ENCODE data around the gene SPIRE1. TPM values are rescaled to one million over a fixed set of nuclear protein-coding genes. Genes with fewer than 3 reads are reported as not detected.
"Not testable (repeated sequence)": the region's sequence is repeated elsewhere in the genome, so short reads cannot be mapped to it uniquely, and the experiment has no call there.

Gene SPIRE1
- total RNA-seq, 1 donor from 2014 or later: 20.7 TPM

- no peak for DNase-seq (ENCODE audit: low read depth)
- no peak overlapping the region for H3K4me3 ChIP-seq (ENCODE audit: low read depth, low read length)
- TF ChIP-seq CTCF (conservative IDR thresholded peaks at IDR 0.05; ENCODE audit: low read depth, low read length): no peak
These were observed 83.3 kb downstream of the SPIRE1 start for GRCh38 chr18:12574494-12575185.

- H3K4me3 ChIP-seq (ENCODE audit: low read depth, low read length): no peak overlapping the region
- TF ChIP-seq CTCF (conservative IDR thresholded peaks at IDR 0.05; ENCODE audit: low read depth, low read length): no peak
- DNase-seq (ENCODE audit: low read depth): no peak
These were observed 86.3 kb downstream of the SPIRE1 start for GRCh38 chr18:12571630-12572029.

GRCh38 chr18:12569791-12570190 is 88.1 kb downstream of the SPIRE1 start:
- no peak overlapping the region for H3K4me3 ChIP-seq (ENCODE audit: low read depth, low read length)
- TF ChIP-seq CTCF (conservative IDR thresholded peaks at IDR 0.05; ENCODE audit: low read depth, low read length): no peak
- DNase-seq (ENCODE audit: low read depth): no peak

- no peak overlapping the region for H3K4me3 ChIP-seq (ENCODE audit: low read depth, low read length)
- no peak for DNase-seq (ENCODE audit: low read depth)
- TF ChIP-seq CTCF (conservative IDR thresholded peaks at IDR 0.05; ENCODE audit: low read depth, low read length): no peak
These were observed 90.1 kb downstream of the SPIRE1 start for GRCh38 chr18:12567849-12568248.

GRCh38 chr18:12564861-12565260 is 93.0 kb downstream of the SPIRE1 start:
- TF ChIP-seq CTCF (conservative IDR thresholded peaks at IDR 0.05; ENCODE audit: low read depth, low read length): no peak
- H3K4me3 ChIP-seq (ENCODE audit: low read depth, low read length): no peak overlapping the region
- DNase-seq (ENCODE audit: low read depth): no peak

- no peak for TF ChIP-seq CTCF (conservative IDR thresholded peaks at IDR 0.05; ENCODE audit: low read depth, low read length)
- DNase-seq (ENCODE audit: low read depth): no peak
- no peak overlapping the region for H3K4me3 ChIP-seq (ENCODE audit: low read depth, low read length)
These were observed 93.5 kb downstream of the SPIRE1 start for GRCh38 chr18:12564378-12564777.

- not testable (repeated sequence) for DNase-seq (ENCODE audit: low read depth); H3K4me3 ChIP-seq (ENCODE audit: low read depth, low read length)
These were observed 97.3 kb downstream of the SPIRE1 start for GRCh38 chr18:12560600-12560999.

Measured in epithelial cell of proximal tubule (primary cell).